HEK293T (cell line): ENCODE results near the gene SEMA3G.
A peak's percentile ranks its signal among the peaks of the same experiment; 100 is the strongest.

Experiments
- CTCF ChIA-PET: fragments of 350-600 bp; formaldehyde crosslinking; extraction: SDS; loops from one replicate; lab custom pipeline; 2021; ENCODE audit warnings: antibody characterized with exemption, inconsistent platforms; lab: Yijun Ruan, JAX
- POLR2A ChIA-PET: fragments of 350-600 bp; formaldehyde crosslinking; extraction: SDS; loops from one replicate; lab custom pipeline; 2020; ENCODE audit warnings: antibody characterized with exemption, inconsistent platforms; lab: Yijun Ruan, JAX
- DNase-seq: peaks from one replicate; pipeline ENCODE4 v3.0.0; 2012; ENCODE audit warnings: mixed read lengths; ENCODE audit errors: extremely low spot score
- ARNT ChIP-seq: fragments of 450-650 bp; IDR thresholded peaks from 2 replicates; pipeline ENCODE4 v1.6.1; 2017; ENCODE audit warnings: mild to moderate bottlenecking
- BHLHE40 ChIP-seq: fragments of 450-650 bp; IDR thresholded peaks from 2 replicates; pipeline ENCODE4 v1.6.1; 2016; ENCODE audit warnings: mild to moderate bottlenecking, moderate library complexity, borderline replicate concordance
- CTBP1 ChIP-seq: fragments of 450-650 bp; IDR thresholded peaks from 2 replicates; pipeline ENCODE4 v1.6.1; 2016; ENCODE audit warnings: borderline replicate concordance
- ELF4 ChIP-seq: fragments of 450-650 bp; IDR thresholded peaks from 2 replicates; pipeline ENCODE4 v1.6.1; 2017; ENCODE audit warnings: antibody characterized with exemption
- FOXA1 ChIP-seq: fragments of 450-650 bp; IDR thresholded peaks from 2 replicates; pipeline ENCODE4 v1.6.1; 2016; ENCODE audit warnings: mild to moderate bottlenecking
- FOXK2 ChIP-seq: fragments of 450-650 bp; IDR thresholded peaks from 2 replicates; pipeline ENCODE4 v1.6.1; 2016; ENCODE audit warnings: mild to moderate bottlenecking
- FOXM1 ChIP-seq: fragments of 450-650 bp; IDR thresholded peaks from 2 replicates; pipeline ENCODE4 v1.6.1; 2017; ENCODE audit warnings: mild to moderate bottlenecking, borderline replicate concordance
- HDGF ChIP-seq: fragments of 450-650 bp; IDR thresholded peaks from 2 replicates; pipeline ENCODE4 v1.6.1; 2017; ENCODE audit warnings: antibody characterized with exemption, borderline replicate concordance
- L3MBTL2 ChIP-seq: fragments of 450-650 bp; conservative IDR thresholded peaks from 2 replicates; pipeline ENCODE4 v1.6.1; 2016; ENCODE audit warnings: mild to moderate bottlenecking
- LEF1 ChIP-seq: fragments of 450-650 bp; IDR thresholded peaks from 2 replicates; pipeline ENCODE4 v1.6.1; 2017; ENCODE audit warnings: mild to moderate bottlenecking, borderline replicate concordance
- NFRKB ChIP-seq: fragments of 450-650 bp; IDR thresholded peaks from 2 replicates; pipeline ENCODE4 v1.6.1; 2016; ENCODE audit warnings: mild to moderate bottlenecking, moderate library complexity
- SP1 ChIP-seq: fragments of 450-650 bp; IDR thresholded peaks from 2 replicates; pipeline ENCODE4 v1.6.1; 2017
- SUZ12 ChIP-seq: fragments of 450-650 bp; IDR thresholded peaks from 2 replicates; pipeline ENCODE4 v1.6.1; 2016; ENCODE audit warnings: mild to moderate bottlenecking
- TARDBP ChIP-seq: fragments of 450-650 bp; IDR thresholded peaks from 2 replicates; pipeline ENCODE4 v1.6.1; 2016
- ZNF384 ChIP-seq: fragments of 450-650 bp; IDR thresholded peaks from 2 replicates; pipeline ENCODE4 v1.6.1; 2016
- TF ChIP-seq, protein P1 (sequence below): fragments of 450-650 bp; IDR thresholded peaks from 2 replicates; pipeline ENCODE4 v1.6.1; 2016

Gene SEMA3G

DNA sequence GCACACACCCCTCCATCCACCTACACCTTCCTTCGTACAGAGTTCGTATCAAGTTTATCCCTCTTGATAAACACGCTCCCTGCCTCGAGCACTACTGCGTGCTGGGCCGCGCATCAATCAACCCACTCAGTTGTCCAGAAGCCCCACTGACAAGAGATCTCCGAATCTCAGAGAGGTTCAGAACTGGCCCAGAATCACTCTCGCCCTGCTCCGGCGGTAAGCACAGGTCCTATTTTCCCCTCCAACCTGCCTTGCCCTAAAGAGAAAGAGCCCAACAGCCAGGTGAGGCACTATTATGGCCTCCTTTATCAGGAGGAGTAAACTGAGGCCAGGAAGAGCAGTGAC is 10.0 kb upstream of the SEMA3G start:
- POLR2A ChIA-PET, result interaction anchor here (0.7 to 1.6 kb wide), 3 partner anchors 10 to 81 kb away, joined by 3 read pairs; partner anchors contain the start of genes SEMA3G and UQCC5
- TF ChIP-seq BHLHE40 (no peak), L3MBTL2 (peak; percentile 71), HDGF (no peak), ELF4 (no peak), ARNT (no peak), CTBP1 (no peak)
- DNase-seq, result no peak
- CTCF ChIA-PET, result interaction anchor here (0.6 kb wide), 1 partner anchor 318 kb away, joined by 3 read pairs; no protein-coding TSS in a partner anchor

DNA sequence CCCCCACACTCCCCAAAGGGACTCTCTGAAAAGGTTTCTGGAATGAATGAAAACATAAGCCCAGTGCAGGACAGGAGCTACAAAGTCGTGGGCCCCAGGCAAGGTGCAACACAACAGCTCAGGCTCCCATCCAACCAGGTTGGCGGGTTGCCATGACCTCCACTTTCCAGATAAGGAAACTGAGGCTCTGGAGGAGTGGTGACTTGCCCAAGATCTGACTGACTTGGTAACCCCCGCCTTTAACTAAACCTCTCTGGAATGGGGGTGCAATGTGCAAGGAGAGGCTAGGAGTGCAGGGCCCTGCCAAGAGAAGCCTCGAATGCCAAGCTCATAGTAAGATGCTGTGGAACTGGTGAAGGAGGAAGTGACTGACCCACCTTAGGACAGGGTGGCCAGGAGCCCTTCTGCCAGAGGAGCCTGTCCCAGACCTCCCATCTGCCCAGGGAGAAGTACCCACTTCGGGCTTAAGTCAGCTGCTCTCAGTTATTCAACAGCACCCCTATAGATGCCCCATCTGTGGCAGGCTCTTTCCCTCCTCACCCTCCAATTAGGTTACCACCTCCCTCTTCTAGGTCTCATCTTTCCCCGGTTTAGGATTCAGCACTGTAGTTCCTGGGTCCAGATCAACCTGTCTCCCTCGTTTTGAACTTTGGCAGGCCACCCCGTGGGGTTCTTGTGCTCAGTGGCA is 9.5 kb upstream of the SEMA3G start:
- no peak for DNase-seq
- ChIA-PET POLR2A (interaction anchor here (0.7 to 1.6 kb wide), 4 partner anchors 9 to 82 kb away, joined by 3 to 4 read pairs (median 3); partner anchors contain the start of genes SEMA3G and UQCC5), CTCF (interaction anchor here (0.6 kb wide), 1 partner anchor 317 kb away, joined by 3 read pairs; no protein-coding TSS in a partner anchor)
- TF ChIP-seq BHLHE40, result no peak
- TF ChIP-seq SUZ12, result no peak
- no peak for TF ChIP-seq L3MBTL2
- TF ChIP-seq CTBP1, result no peak
- TF ChIP-seq NFRKB, result no peak
- no peak for TF ChIP-seq FOXA1
- TF ChIP-seq, protein P1, sequence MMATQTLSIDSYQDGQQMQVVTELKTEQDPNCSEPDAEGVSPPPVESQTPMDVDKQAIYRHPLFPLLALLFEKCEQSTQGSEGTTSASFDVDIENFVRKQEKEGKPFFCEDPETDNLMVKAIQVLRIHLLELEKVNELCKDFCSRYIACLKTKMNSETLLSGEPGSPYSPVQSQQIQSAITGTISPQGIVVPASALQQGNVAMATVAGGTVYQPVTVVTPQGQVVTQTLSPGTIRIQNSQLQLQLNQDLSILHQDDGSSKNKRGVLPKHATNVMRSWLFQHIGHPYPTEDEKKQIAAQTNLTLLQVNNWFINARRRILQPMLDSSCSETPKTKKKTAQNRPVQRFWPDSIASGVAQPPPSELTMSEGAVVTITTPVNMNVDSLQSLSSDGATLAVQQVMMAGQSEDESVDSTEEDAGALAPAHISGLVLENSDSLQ, result no peak
- TF ChIP-seq FOXK2, result no peak
- no peak for TF ChIP-seq SP1
- TF ChIP-seq LEF1, result no peak

DNA sequence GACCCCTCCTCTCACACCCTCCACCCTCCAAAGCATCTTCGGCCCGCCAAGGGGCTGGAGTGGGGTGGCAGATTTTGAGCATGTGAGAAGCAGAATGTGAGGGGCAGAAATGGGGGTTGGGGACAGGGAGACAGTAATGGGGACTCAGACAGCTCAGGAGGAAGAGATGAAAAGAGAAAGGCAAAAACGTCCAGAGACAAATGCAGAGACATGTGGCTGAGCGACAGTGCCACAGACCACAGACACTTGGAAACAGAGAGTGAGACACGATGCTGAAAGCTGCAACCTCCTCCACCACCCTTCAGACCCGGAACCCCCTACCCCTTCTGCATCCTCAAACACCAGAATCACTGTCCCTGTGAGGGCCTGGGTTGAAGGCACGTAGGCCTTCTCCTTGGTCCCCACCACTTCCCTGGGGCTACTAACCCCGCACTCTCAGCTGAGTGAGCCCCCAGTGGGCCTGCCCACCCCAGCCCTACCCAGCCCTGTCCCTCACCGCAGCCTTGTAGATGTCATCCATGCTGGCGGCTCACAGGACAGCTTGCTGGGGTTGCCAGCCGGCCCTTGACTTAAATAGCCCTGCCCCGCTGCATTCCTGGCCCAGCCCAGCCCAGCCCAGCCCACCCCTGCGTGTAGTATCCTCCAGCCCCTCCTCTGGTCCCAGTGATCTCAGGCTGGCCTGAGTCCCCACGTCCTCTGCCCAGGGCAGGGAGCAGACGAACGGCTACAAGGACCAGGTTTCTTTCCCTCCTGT is 8.8 kb upstream of the SEMA3G start, which contains the start of gene TNNC1:
Gene TNNC1 (minus strand): TSS at position 546 of the 754 bp plus-strand sequence. CDS start 26 bp downstream, at position 520.
- TF ChIP-seq, protein P1, result no peak
- TF ChIP-seq ARNT, result no peak
- no peak for TF ChIP-seq FOXK2
- no peak for TF ChIP-seq ZNF384
- TF ChIP-seq CTBP1, result no peak
- TF ChIP-seq FOXA1, result no peak
- no peak for TF ChIP-seq LEF1
- no peak for TF ChIP-seq NFRKB
- no peak for TF ChIP-seq SUZ12
- no peak for TF ChIP-seq L3MBTL2
- TF ChIP-seq HDGF, result no peak
- no peak for TF ChIP-seq SP1
- no peak for TF ChIP-seq TARDBP
- TF ChIP-seq BHLHE40, result no peak
- TF ChIP-seq ELF4, result no peak
- no peak for TF ChIP-seq FOXM1
- ChIA-PET CTCF (interaction anchor here (0.5 kb wide), 1 partner anchor 17 kb away, joined by 3 read pairs; no protein-coding TSS in a partner anchor), POLR2A (interaction anchor here (1.1 to 1.6 kb wide), 3 partner anchors 9 to 83 kb away, joined by 3 to 4 read pairs (median 3); partner anchors contain the start of genes SEMA3G and UQCC5)
- DNase-seq, result no peak

DNA sequence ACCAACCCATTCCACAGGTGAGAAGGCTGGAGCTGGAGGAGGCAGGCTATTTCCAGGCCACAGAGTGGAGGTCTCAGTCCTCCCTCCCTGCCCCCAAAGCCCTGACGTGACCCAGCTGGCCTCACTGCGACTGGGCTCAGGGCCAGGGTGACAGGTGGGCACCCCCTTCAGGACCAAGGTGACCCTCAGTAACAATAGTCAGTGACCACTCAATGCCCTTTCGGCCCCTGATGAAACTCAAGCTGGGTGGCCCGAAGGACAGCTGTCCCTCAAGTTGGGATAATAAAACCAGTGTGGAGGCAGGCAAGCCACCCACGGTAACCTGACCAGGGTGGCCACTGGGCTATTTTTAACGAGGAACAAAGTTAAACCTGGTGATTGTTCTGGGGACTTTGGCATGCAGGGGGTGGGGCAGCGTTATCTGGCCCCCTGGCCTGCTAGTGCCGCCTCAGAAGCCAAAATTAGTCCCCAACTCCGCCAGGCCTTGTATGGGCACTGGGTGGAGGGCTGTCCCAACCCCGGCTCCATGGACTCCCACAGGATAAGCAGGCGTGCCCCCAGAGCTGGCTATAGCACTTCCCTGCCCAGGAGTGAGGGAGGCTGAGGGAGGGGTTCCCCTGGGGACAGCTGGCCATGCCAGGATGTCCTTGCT is 7.8 kb upstream of the SEMA3G start:
- DNase-seq, result no peak
- POLR2A ChIA-PET, result interaction anchor here (1.5 kb wide), 1 partner anchor 20 kb away, joined by 4 read pairs; no protein-coding TSS in a partner anchor
- CTCF ChIA-PET, result interaction anchor here (0.9 kb wide), 1 partner anchor 41 kb away, joined by 5 read pairs; no protein-coding TSS in a partner anchor
- TF ChIP-seq, protein P1, result no peak

DNA sequence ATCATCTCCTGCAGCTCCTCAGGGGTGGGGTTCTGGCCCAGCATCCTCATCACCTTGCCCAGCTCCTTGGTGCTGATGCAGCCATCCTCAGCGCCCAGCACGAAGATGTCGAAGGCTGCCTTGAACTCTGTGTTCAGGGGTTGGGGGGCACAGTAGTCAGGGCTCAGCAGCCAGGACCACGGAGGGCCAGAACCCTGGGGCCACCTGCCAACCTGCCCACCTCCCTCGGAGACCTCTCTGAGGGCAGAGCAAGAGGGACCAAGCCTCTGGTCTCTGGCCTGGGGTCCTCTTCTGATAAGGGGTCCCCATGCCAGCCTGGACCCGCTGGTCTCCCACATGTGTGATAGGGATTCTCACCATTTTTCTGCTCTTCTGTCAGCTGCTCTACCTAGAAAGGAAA is 7.2 kb upstream of the SEMA3G start:
- no peak for DNase-seq
- POLR2A ChIA-PET, result no interaction called here

More for the DNA sequence above, 7.2 kb upstream of the SEMA3G start:
- CTCF ChIA-PET, result interaction anchor here (0.6 to 0.9 kb wide), 2 partner anchors 40 to 288 kb away, joined by 3 to 5 read pairs; no protein-coding TSS in a partner anchor
- TF ChIP-seq FOXM1 (no peak), ZNF384 (no peak), BHLHE40 (no peak), L3MBTL2 (no peak), TARDBP (no peak), SUZ12 (no peak), NFRKB (no peak), ELF4 (no peak), CTBP1 (no peak), FOXA1 (no peak), LEF1 (no peak), HDGF (no peak), ARNT (no peak), SP1 (no peak), FOXK2 (no peak)
- TF ChIP-seq, protein P1, result no peak
